Heart left ventricle (tissue), 16 donors: ENCODE data around the gene DDX51. TPM values are rescaled to one million over a fixed set of nuclear protein-coding genes. Genes with fewer than 3 reads are reported as not detected.
A peak's percentile ranks its signal among the peaks of the same experiment; 100 is the strongest.

ENCODE experiments used
- ATAC-seq, 4 donors: fragments of 200-7000 bp; cut with Tn5 transposase; one replicate each; pipeline ENCODE4 v1.9.1; 2020 to 2022; ENCODE audit warnings: moderate library complexity in 4 of 4, mild to moderate bottlenecking in 3 of 4, moderate number of reproducible peaks in 1 of 4
- DNase-seq, 5 donors: peaks; one replicate each; pipeline ENCODE4 v3.0.0-alpha.2; 2020
- H3K27ac ChIP-seq, 12 donors: fragments of 200-600 bp; sonication (generic) in 4 of 12; one replicate each; pipeline versions ENCODE4 v1.5.0 to v1.8.0; 2016 to 2022; ENCODE audit warnings: mild to moderate bottlenecking in 2 of 12
- H3K27me3 ChIP-seq, 9 donors: fragments of 200-600 bp; sonication (generic) in 2 of 9; one replicate each; pipeline versions ENCODE4 v1.5.1 to v1.8.0; 2016 to 2022; ENCODE audit warnings: mild to moderate bottlenecking in 3 of 9
- H3K36me3 ChIP-seq, 9 donors: fragments of 200-600 bp; sonication (generic) in 2 of 9; one replicate each; pipeline versions ENCODE4 v1.5.0 to v1.8.0; 2018 to 2022; ENCODE audit warnings: mild to moderate bottlenecking in 2 of 9
- H3K4me1 ChIP-seq, 12 donors: fragments of 200-600 bp; sonication (generic) in 4 of 12; one replicate each; pipeline versions ENCODE4 v1.5.0 to v1.8.0; 2016 to 2022; ENCODE audit warnings: mild to moderate bottlenecking in 3 of 12
- H3K4me3 ChIP-seq, 12 donors: fragments of 200-600 bp; sonication (generic) in 4 of 12; one replicate each; pipeline versions ENCODE4 v1.5.0 to v1.8.0; 2017 to 2022; ENCODE audit warnings: mild to moderate bottlenecking in 9 of 12, moderate library complexity in 4 of 12
- H3K9me3 ChIP-seq, 12 donors: fragments of 200-600 bp; sonication (generic) in 4 of 12; one replicate each; pipeline versions ENCODE4 v1.5.0 to v1.8.0; 2016 to 2022; ENCODE audit warnings: mild to moderate bottlenecking in 1 of 12
- POLR2A ChIP-seq, 2 donors: fragments of 450-650 bp; IDR thresholded peaks; one replicate each; pipeline ENCODE4 v1.6.1; 2017; ENCODE audit warnings: antibody characterized with exemption in 2 of 2, mild to moderate bottlenecking in 2 of 2, moderate library complexity in 2 of 2
- WGBS, 4 donors: extraction: QIAGEN DNeasy Blood & Tissue Kit in 2 of 4; methylation state at CpG; one replicate each; pipeline versions ENCODE4 v1.1.5 to v1.1.7; 2013 to 2018; 5-methylcytosine and 5-hydroxymethylcytosine counted together
- intact Hi-C, 10 donors: fragments of 100-400 bp; cut with DNase I; formaldehyde crosslinking; loops; one replicate each; pipeline versions ENCODE4 v1.11.1 to v1.14.2; 2022
- polyA plus RNA-seq, 2 donors: library from polyadenylated mRNA; stranded (reverse); fragments of 200-250 nt; gene quantifications; one replicate each; pipeline ENCODE4 v1.2.3, GENCODE V29; 2013
- total RNA-seq, 9 donors: library from RNA; depleted of rRNA in 2 of 9; stranded (reverse); fragments of >200 nt in 2 of 9; fragmentation: NEBNext Ultra II Directional in 3 of 9; extraction: Animal tissue kit (Norgen Biotek cat#: 25700) in 3 of 9; gene quantifications; one replicate each; pipeline versions ENCODE4 v1.1.0 to v1.2.4, GENCODE V29; 2016 to 2023
- TF ChIP-seq, protein P1 (sequence below), 12 donors: fragments of 200-600 bp; sonication (generic) in 4 of 12; IDR thresholded peaks; one replicate each; pipeline versions ENCODE4 v1.5.0 to v1.8.0; 2018 to 2022; ENCODE audit warnings: antibody characterized with exemption in 12 of 12, mild to moderate bottlenecking in 5 of 12
- donor health status: ischemic (EF 13 %, LVEDD 7.1; RV severe dilation, severe dysfunction).
- donor health status: healthy with polysubstance abuse.
- donor health status: DM: no; HTN: yes; CAD: no.
- donor health status: DM: no; HTN: no; CAD: no.
- donor health status: ischemic (EF 25% LVEDD 6.9; RV normal size, moderate dysfunction).
- donor health status: ischemic (EF 25% LVEDD 5.7; RV mildly dilated, moderate dysfunction).
- donor health status: healthy.
- donor health status: DM: yes; HTN: yes; CAD: no.
- donor health status: ischemic (EF 35%, LVEDD 5.7; RV mildly dilated, moderate dysfunction).
- donor health status: nonischemic (EF 11% LVEDD 7.7; RV severe dilation, severe dysfunction).
- donor health status: DM: yes; HTN: yes; CAD: no.
- donor health status: PGD.
- donor health status: ischemic (EF 29% LVEDD 5.4; RV normal size, mild dysfunction).
- donor health status: nonischemic (EF 23%, LVEDD 6.1; RV moderate dilation, normal function).

DDX51 gene
- total and polyA plus RNA-seq, 11 donors: 4.1 to 14.7 (median 8.6) TPM

- no peak overlapping the region for H3K4me3 ChIP-seq
- H3K9me3 ChIP-seq: no peaks in the 10 kb centered on the region
- H3K27ac ChIP-seq: no peak overlapping the region
- ATAC-seq (no peak), DNase-seq (no peak)
- H3K27me3 ChIP-seq: no peaks in the 10 kb centered on the region
- peaks cover 3 to 32% (median 21%) of the 10 kb centered on the region in 12 donors for H3K4me1 ChIP-seq
- H3K36me3 ChIP-seq: peaks cover 0 to 37% (median 13%) of the 10 kb centered on the region in 9 donors
- TF ChIP-seq, protein P1, sequence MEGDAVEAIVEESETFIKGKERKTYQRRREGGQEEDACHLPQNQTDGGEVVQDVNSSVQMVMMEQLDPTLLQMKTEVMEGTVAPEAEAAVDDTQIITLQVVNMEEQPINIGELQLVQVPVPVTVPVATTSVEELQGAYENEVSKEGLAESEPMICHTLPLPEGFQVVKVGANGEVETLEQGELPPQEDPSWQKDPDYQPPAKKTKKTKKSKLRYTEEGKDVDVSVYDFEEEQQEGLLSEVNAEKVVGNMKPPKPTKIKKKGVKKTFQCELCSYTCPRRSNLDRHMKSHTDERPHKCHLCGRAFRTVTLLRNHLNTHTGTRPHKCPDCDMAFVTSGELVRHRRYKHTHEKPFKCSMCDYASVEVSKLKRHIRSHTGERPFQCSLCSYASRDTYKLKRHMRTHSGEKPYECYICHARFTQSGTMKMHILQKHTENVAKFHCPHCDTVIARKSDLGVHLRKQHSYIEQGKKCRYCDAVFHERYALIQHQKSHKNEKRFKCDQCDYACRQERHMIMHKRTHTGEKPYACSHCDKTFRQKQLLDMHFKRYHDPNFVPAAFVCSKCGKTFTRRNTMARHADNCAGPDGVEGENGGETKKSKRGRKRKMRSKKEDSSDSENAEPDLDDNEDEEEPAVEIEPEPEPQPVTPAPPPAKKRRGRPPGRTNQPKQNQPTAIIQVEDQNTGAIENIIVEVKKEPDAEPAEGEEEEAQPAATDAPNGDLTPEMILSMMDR (IDR thresholded peaks at IDR 0.05): no peak
- no peak for TF ChIP-seq POLR2A (IDR thresholded peaks at IDR 0.05)
- intact Hi-C loops: no loop called here
- WGBS, 4 donors: 95 to 97% (median 96%) methylated on average over 24 of the region's 24 CpGs
Measured at GRCh38 chr12:132146098-132146497, 2.0 kb upstream of the DDX51 start.

DNA sequence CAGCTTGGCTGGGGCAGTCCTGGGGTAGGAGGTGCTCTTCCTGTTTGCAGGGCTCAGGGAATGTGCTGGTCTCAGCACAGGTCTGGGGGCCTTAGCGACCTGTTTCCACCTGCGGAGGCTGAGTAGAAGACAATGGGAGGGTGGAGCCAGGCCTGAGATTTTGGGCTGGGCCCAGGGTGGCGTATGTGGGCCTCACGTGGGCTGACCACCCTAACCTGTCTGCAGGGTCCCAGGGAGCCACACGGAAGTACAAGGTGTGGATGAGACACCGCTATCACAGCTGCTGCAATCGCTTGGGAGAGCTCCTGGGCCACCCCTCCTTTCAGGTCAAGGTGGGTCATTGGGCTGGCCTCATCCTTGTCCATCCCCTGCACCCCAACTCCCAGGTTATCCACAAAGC lies 1.2 kb upstream of the DDX51 start:
- no peak for ATAC-seq
- H3K9me3 ChIP-seq: no peaks in the 10 kb centered on the region
- peaks cover 0 to 40% (median 20%) of the 10 kb centered on the region in 9 donors for H3K36me3 ChIP-seq
- intact Hi-C loops: no loop called here
- WGBS, 4 donors: 75 to 84% (median 77%) methylated on average over 4 to 7 of the region's 7 CpGs
- no peaks in the 10 kb centered on the region for H3K27me3 ChIP-seq
- no peak for TF ChIP-seq POLR2A (IDR thresholded peaks at IDR 0.05)
- TF ChIP-seq, protein P1 (IDR thresholded peaks at IDR 0.05): no peak
- peak in 1 of 5 donors; percentile 26 for DNase-seq
- H3K4me1 ChIP-seq: peaks cover 3 to 32% (median 21%) of the 10 kb centered on the region in 12 donors
- H3K27ac ChIP-seq: no peak overlapping the region
- H3K4me3 ChIP-seq: peak overlapping the region in 10 of 12 donors; percentile 77 to 99 (median 92)

DNA sequence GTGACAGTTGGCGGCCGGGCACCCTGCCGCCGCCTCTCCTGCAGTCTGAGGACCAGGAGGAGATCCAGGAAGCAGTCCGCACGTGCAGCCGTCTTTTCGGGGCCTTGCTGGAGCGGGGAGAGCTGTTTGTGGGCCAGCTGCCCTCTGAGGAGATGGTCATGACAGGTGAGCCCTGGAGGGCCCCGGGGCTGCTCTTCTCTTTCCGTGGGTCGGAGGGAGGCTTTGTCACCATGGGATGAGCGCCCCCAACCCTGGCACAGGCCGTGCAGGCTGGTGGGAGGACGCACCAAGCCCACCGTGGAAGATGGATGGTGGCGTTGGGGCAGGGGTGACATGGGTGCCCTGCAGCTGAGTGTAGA lies 670 bp upstream of the DDX51 start:
- peaks cover 3 to 32% (median 21%) of the 10 kb centered on the region in 12 donors for H3K4me1 ChIP-seq
- H3K27me3 ChIP-seq: no peaks in the 10 kb centered on the region
- H3K36me3 ChIP-seq: peaks cover 0 to 45% (median 26%) of the 10 kb centered on the region in 9 donors
- peak in 2 of 4 donors; percentile 1 to 2 for ATAC-seq
- intact Hi-C loops: no loop called here
- peak overlapping the region in 11 of 12 donors; percentile 58 to 91 (median 84) for H3K27ac ChIP-seq
- peak overlapping the region; percentile 77 to 99 (median 92) for H3K4me3 ChIP-seq
- no peaks in the 10 kb centered on the region for H3K9me3 ChIP-seq
- WGBS, 4 donors: 3 to 5% (median 4%) methylated on average over 6 to 17 of the region's 17 CpGs
- peak in 1 of 5 donors; percentile 34 for DNase-seq
- TF ChIP-seq, protein P1 (IDR thresholded peaks at IDR 0.05): no peak
- TF ChIP-seq POLR2A (IDR thresholded peaks at IDR 0.05): no peak

DNA sequence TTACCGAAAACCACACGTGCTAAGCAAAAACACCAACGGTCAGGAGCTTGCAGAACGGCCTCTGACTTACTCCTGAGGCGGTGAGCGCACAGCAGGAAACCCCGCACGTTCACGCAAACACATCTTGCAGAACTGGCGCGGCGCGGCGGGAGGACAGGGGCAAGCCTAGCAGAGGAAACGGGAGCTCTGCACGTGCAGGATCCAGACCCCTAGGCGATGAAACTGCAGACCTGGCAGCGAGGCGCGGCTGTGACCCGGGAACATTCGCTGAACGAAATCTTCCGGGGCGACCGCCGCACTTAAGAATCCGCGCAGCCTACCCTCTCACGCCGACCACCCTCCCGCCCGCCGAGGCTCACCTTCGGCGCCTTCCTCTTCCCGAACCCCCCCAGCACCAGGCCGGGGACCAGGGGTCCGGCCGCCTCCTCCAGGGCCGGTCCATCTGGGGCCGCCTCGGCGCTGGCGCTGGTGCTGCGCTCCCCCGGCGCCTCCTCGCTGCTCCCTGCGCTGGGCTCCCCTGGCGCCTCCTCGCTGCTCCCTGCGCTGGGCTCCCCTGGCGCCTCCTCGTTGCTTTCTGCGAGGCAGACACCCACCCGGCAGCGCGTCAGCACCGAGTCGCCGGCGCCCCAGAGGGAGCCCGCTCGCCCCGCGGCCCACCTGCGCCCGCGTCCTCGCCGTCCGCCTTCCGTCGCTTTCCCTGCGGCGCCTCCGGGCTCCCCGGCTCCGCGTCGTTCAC lies 615 bp downstream of the DDX51 start:
- Histone ChIP-seq H3K27ac (peak overlapping the region in 9 of 12 donors; percentile 15 to 87 (median 80)), H3K4me1 (peaks cover 3 to 32% (median 21%) of the 10 kb centered on the region in 12 donors), H3K4me3 (peak overlapping the region; percentile 77 to 99 (median 92)), H3K9me3 (no peaks in the 10 kb centered on the region), H3K27me3 (no peaks in the 10 kb centered on the region), H3K36me3 (peaks cover 0 to 56% (median 39%) of the 10 kb centered on the region in 9 donors)
- no peak for TF ChIP-seq POLR2A (IDR thresholded peaks at IDR 0.05)
- TF ChIP-seq, protein P1 (IDR thresholded peaks at IDR 0.05): no peak
- intact Hi-C loops: no loop called here
- 1 to 3% (median 2%) methylated on average over 48 to 82 of the region's 82 CpGs for WGBS, 4 donors
- DNase-seq: peak in 3 of 5 donors; percentile 25 to 63 (median 30)
- ATAC-seq: peak in 1 of 4 donors; percentile 1
